Measurements from ENCODE around the gene MOGAT2.

DNA sequence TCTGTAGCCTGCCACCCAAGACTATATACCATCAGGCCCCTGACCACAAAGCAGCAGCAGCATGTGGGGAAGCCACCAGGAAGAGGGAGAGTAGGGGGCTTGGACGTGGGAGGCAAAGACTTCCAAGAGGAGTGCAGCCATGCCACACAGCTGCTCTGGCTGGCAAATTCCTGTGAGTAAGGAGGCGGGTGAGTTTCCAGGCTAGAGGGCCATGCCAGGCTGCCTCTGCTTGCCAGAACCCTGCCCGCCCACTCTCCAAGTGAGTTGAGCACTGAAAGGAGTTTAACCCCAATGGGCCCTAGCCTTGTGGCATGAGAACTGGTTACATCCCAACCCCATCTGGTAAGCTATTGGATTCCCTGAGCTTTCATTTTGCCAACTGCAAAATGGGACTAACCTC lies 46.2 kb downstream of the MOGAT2 start:
- TF ChIP-seq POLR2AphosphoS5 (IDR thresholded peaks at IDR 0.05; ENCODE audit: insufficient read depth, low read depth, low read length) = no peak
- no peak for TF ChIP-seq POLR2A (IDR thresholded peaks at IDR 0.05; ENCODE audit: low read depth, low read length)
- TF ChIP-seq, protein P1, sequence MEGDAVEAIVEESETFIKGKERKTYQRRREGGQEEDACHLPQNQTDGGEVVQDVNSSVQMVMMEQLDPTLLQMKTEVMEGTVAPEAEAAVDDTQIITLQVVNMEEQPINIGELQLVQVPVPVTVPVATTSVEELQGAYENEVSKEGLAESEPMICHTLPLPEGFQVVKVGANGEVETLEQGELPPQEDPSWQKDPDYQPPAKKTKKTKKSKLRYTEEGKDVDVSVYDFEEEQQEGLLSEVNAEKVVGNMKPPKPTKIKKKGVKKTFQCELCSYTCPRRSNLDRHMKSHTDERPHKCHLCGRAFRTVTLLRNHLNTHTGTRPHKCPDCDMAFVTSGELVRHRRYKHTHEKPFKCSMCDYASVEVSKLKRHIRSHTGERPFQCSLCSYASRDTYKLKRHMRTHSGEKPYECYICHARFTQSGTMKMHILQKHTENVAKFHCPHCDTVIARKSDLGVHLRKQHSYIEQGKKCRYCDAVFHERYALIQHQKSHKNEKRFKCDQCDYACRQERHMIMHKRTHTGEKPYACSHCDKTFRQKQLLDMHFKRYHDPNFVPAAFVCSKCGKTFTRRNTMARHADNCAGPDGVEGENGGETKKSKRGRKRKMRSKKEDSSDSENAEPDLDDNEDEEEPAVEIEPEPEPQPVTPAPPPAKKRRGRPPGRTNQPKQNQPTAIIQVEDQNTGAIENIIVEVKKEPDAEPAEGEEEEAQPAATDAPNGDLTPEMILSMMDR (IDR thresholded peaks at IDR 0.05; ENCODE audit: extremely low read depth in 1 of 2, insufficient read depth in 1 of 2, low read depth in 1 of 2, low read length in 2 of 2) = no peak
